ENCODE results near the gene ADSL. TPM values are rescaled to one million over a fixed set of nuclear protein-coding genes. Genes with fewer than 3 reads are reported as not detected.

ADSL gene
- polyA plus RNA-seq, 3 donors, result 104 to 111 (median 104) TPM

DNA sequence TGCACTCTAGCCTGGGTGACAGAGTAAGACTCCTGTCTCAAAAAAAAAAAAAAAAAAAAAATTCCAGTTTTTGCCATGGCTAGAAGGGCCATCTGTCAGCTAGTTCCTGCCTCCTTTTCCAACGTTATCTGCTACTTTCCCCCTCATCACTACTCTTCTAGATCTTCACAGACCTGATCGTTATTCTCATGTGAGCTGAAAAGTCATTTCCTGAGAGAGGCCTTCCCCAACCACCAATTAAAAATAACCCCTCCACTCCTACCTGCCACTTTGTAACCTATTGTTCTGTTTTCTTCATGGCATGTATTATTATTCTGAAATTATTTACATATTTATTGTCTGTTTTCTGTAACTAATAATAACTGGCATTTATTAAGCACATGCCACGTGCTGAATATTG lies 48.3 kb downstream of the ADSL start:
- no peak for DNase-seq (ENCODE audit: extremely low read depth in 1 of 11, low read depth in 9 of 11, low spot score in 4 of 11)

DNA sequence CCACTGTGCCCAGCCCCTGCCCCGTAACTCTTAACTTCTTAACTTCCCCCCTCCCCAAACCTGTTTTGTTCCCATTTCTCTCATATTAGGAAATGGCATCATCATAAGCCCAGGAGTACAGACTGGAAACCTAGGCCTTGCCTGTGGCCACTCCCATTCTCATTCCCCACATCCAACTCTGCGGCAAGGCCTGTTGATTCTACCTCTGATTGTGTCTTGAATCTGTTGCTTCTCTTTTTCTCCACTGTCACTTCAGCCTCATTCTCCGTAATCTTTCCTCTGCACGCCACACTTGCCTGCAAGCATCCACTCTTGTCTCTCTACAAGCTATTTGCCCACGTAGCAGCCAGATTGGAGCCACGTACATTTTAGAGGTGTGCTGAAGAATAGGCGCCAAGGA lies 49.3 kb downstream of the ADSL start:
- no peak for DNase-seq (ENCODE audit: extremely low read depth in 1 of 11, low read depth in 9 of 11, low spot score in 4 of 11)

- peak; percentile 66 to 91 (median 80) for DNase-seq (ENCODE audit: extremely low read depth in 1 of 11, low read depth in 9 of 11, low spot score in 4 of 11)
These were observed 50.6 kb downstream of the ADSL start for GRCh38 chr22:40396882-40397281.

- peak in 3 of 11 donors; percentile 33 to 48 (median 38) for DNase-seq (ENCODE audit: extremely low read depth in 1 of 11, low read depth in 9 of 11, low spot score in 4 of 11)
These were observed 51.1 kb downstream of the ADSL start for GRCh38 chr22:40397396-40397795.

GRCh38 chr22:40399621-40400020 lies 53.3 kb downstream of the ADSL start:
- no peak for DNase-seq (ENCODE audit: extremely low read depth in 1 of 11, low read depth in 9 of 11, low spot score in 4 of 11)

- no peak for DNase-seq (ENCODE audit: extremely low read depth in 1 of 11, low read depth in 9 of 11, low spot score in 4 of 11)
These were observed 53.9 kb downstream of the ADSL start for GRCh38 chr22:40400159-40400558.

GRCh38 chr22:40401532-40401931 lies 55.2 kb downstream of the ADSL start:
- DNase-seq (ENCODE audit: extremely low read depth in 1 of 11, low read depth in 9 of 11, low spot score in 4 of 11), result no peak

DNA sequence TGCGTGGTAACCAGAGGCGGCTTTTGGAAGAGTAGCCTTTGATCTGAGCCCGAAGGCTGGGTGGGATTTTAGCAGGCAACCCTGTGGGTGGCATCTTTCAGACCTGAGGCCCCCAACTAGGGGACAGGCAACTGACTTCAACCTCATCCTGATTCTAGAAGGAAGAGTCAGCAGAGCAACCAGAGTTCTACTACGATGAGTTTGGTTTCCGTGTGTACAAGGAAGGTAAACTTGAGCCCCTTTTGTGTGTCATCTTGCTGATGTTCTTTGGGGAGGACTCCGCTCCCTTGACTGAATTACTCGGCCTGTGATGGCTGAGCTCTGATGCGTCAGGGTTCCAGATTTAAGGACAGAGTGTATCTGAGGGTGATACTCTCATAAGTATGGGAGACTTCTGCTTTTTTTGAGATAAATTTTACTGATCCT lies 55.7 kb downstream of the ADSL start:
- no peak for DNase-seq (ENCODE audit: extremely low read depth in 1 of 11, low read depth in 9 of 11, low spot score in 4 of 11)

GRCh38 chr22:40403141-40403540 lies 56.8 kb downstream of the ADSL start:
- no peak for DNase-seq (ENCODE audit: extremely low read depth in 1 of 11, low read depth in 9 of 11, low spot score in 4 of 11)

- no peak for DNase-seq (ENCODE audit: extremely low read depth in 1 of 11, low read depth in 9 of 11, low spot score in 4 of 11)
These were observed 57.4 kb downstream of the ADSL start for GRCh38 chr22:40403651-40404050.

DNA sequence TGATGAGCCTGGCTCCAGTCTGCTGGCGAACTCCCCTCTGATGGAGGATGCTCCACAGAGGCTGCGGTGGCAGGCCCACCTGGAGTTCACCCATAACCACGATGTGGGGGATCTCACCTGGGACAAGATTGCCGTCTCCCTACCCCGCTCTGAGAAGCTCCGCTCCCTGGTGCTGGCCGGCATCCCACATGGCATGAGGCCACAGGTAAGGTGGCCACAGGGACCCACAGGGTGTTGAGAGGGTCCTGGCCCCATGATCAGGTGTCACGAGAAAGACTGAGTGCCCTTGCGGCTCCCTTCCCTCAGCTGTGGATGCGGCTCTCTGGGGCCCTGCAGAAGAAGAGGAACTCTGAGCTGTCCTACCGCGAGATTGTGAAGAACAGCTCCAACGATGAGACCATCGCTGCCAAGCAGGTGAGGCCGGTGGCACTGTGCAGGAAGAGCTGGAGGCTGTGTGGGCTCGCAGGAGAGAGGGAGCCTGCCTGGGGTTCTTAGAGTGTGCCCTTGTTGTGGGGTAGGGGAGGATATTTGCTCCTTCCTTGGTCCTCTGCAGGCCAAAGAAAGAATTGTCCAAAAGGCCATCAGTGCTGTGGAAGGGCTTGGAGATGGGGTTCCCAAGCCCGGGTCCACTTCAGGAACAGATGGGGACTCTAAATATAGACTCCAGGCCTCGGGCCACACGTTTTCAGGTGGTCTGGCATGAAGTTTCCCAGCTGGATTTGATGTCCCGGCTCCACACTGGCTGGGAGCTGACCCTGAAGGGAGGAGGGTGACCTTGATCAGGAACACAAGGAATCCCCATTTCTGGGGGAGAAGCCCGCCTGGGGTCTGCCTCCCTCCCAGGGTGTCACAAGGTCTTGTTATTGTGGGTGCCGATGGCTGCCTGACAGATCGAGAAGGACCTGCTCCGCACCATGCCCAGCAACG lies 58.2 kb downstream of the ADSL start:
- no peak for DNase-seq (ENCODE audit: extremely low read depth in 1 of 11, low read depth in 9 of 11, low spot score in 4 of 11)

DNA sequence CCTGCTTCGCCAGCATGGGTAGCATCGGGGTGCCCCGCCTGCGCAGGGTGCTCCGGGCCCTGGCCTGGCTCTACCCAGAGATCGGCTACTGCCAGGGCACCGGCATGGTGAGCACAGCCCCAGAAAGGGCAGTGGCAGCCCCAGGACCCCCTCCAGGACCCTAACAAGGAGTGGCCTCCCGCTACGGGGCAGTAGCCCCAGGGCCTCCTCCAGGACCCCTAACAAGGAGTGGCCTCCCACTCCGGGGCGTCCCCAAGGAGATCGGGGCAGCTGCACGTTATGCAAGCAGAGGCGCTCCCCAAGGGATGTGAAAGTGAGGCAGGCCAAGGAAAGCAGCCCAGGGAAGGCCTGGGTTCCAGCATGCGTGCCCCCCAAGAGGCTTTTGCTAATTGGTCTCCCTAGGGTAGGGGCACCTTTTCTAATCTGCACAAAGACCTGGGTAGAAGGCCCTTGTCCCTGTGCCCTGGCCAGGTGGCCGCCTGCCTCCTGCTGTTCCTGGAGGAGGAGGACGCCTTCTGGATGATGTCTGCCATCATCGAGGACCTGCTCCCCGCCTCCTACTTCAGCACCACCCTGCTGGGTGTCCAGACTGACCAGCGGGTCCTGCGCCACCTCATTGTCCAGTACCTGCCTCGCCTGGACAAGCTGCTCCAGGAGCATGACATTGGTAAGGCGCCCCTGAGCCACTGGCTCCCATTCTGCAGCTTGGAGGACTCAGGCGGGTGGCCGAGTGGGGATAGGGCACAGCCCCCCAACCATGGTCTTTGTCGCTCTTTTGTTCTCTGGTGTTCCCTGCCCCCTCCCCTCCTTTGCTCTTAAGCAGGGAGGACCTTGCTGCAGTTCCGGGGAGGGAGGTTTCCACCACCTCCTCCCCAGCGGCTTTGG lies 59.1 kb downstream of the ADSL start:
- DNase-seq (ENCODE audit: extremely low read depth in 1 of 11, low read depth in 9 of 11, low spot score in 4 of 11), result no peak

DNA sequence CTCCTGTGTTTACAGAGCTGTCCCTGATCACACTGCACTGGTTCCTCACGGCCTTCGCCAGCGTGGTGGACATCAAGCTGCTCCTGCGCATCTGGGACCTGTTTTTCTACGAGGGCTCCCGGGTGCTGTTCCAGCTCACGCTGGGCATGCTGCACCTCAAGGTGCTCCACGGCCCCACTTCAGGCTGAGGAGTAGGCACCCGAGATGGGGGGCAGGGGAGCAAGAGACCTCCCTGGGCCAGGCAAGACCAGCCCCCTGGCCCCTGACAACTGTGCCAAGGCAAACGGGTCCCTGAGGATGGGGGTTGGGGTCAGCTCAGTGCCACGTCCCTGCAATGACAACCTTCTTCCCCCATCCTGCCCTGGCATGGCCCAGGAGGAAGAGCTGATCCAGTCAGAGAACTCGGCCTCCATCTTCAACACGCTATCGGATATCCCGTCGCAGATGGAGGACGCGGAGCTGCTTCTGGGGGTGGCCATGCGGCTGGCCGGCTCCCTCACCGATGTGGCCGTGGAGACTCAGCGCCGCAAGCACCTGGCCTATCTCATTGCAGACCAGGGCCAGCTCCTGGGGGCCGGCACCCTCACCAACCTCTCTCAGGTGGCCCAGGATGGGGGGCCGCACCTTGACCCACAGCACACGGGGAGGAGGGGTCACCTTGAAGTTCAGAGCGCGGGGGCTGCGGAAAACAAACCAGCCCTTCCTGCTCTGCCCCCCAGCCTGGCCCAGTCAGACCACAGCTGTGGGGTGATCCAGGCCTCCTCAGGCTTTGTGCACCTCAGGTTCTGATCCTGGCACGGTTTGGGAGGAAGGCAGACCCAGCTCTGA lies 60.0 kb downstream of the ADSL start:
- DNase-seq (ENCODE audit: extremely low read depth in 1 of 11, low read depth in 9 of 11, low spot score in 4 of 11), result no peak

DNA sequence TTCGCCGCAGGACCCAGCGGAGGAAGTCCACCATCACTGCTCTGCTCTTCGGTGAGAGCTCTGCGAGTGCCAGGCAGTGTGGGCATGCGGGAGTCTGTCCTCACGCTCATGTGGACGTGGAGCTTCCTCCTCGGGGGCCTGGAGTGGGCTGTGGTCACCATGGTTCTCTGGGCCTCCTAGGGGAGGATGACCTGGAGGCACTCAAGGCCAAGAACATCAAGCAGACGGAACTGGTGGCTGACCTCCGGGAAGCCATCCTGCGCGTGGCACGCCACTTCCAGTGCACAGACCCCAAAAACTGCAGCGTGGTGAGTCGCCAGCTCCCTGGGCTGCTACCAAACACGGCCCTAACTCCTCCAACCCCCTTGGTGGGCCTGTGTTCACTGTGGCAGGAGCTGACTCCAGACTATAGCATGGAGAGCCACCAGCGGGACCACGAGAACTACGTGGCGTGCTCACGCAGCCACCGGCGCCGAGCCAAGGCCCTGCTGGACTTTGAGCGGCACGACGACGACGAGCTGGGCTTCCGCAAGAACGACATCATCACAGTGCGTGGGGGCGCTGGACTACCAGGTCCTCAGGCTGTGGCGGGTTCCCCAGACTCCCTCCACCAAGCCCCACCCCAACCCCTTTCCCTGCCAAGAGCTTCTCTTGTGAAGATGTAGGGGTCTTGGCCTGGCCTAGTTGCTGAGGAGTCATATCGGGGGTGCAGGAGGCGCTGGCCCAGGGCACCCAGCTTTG lies 60.9 kb downstream of the ADSL start:
- DNase-seq (ENCODE audit: extremely low read depth in 1 of 11, low read depth in 9 of 11, low spot score in 4 of 11), result no peak

DNA sequence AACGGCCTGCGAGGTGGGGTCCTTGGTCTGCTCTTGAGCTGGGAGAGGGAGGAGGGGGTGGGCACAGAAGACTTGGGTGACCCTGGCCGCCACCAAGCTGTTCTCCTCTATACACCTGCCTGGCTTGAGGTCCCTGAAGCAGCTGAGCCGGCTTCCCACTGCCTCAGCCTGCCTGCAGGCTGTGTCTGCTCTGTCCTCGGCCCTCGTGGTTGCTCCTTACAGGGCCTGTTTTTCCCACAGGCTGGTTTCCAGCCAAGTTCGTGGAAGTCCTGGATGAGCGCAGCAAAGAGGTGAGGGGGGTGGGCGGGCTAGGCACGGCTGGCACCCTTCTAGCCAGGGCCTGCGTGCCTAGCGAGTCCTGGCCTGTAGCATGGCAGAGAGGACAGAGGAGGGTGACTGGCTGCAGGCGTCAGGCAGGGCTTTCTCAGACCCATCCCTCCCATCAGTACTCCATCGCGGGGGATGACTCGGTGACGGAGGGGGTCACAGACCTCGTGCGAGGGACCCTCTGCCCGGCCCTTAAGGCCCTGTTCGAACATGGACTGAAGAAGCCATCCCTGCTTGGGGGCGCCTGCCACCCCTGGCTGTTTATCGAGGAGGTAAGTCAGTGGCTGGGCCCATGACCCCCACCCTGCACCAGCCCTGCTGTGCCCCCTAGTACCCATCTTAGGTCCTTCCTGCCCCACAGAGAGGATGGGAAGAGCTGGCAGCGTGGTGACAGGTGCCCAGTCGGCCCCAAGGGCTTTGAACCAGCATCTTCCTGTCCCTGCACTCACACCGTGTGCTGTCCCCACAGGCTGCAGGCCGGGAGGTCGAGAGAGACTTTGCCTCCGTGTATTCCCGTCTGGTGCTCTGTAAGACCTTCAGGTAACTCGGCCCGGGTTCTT lies 61.8 kb downstream of the ADSL start:
- no peak for DNase-seq (ENCODE audit: extremely low read depth in 1 of 11, low read depth in 9 of 11, low spot score in 4 of 11)

GRCh38 chr22:40408718-40409612 lies 62.7 kb downstream of the ADSL start:
- DNase-seq (ENCODE audit: extremely low read depth in 1 of 11, low read depth in 9 of 11, low spot score in 4 of 11), result no peak

Data from renal cortex interstitium (tissue), 11 donors.